ENCODE measurements around the gene ENTPD2. TPM values are rescaled to one million over a fixed set of nuclear protein-coding genes. Genes with fewer than 3 reads are reported as not detected.
A peak's percentile ranks its signal among the peaks of the same experiment; 100 is the strongest.

The ENTPD2 gene
- total and polyA plus RNA-seq, 9 of the 15 experiments (the other 6 are each of a cell fraction or from before 2014, with no cell fraction given) = 0.04 to 0.60 (median 0.14) TPM; not detected in 4

GRCh38 chr9:137053944-137054931 lies at the start of gene ENTPD2 (continued):
- TF ChIP-seq THRB (CRISPR knock-in tag; conservative IDR thresholded peaks at IDR 0.05) (no peak), CCNT2 (IDR thresholded peaks at IDR 0.05; ENCODE audit: borderline replicate concordance, extremely low read depth, insufficient read length, low read depth, low read length) (peak; percentile 32), EGR1 (conservative IDR thresholded peaks at IDR 0.05) (peak; percentile 74), MAX (CRISPR knock-in tag; IDR thresholded peaks at IDR 0.05) (peak; percentile 22; the same call in 1 of the 2 replicates), CTBP1 (IDR thresholded peaks at IDR 0.05; ENCODE audit: borderline replicate concordance) (0 out of 2 replicates have a peak, but pooled peaks have one; percentile 32), GATAD2B (IDR thresholded peaks at IDR 0.05; ENCODE audit: borderline replicate concordance) (no peak), TFAP4 (CRISPR knock-in tag; IDR thresholded peaks at IDR 0.05; ENCODE audit: borderline replicate concordance) (0 out of 2 replicates have a peak, but pooled peaks have one; percentile 15), BMI1 (IDR thresholded peaks at IDR 0.05; ENCODE audit: low read length) (no peak), NRF1 (conservative IDR thresholded peaks at IDR 0.05 in 1 of 2, IDR thresholded peaks at IDR 0.05 in 1 of 2) (peak; percentile 69 to 70), VEZF1 (CRISPR knock-in tag; IDR thresholded peaks at IDR 0.05) (peak; percentile 59), ZNF431 (CRISPR knock-in tag; IDR thresholded peaks at IDR 0.05) (no peak), ZNF407 (IDR thresholded peaks at IDR 0.05; ENCODE audit: low read depth) (no peak)

Data from K562 (cell line).